Erythroblast (primary cell): ENCODE measurements around the gene OPN4.

Experiments
- GATA1 ChIP-seq: IDR thresholded peaks from 2 replicates; pipeline ENCODE4 v1.6.1; 2011; ENCODE audit warnings: low read depth, mild to moderate bottlenecking, control low read depth, low read length, moderate library complexity
- POLR2A ChIP-seq: IDR thresholded peaks from 2 replicates; pipeline ENCODE4 v1.6.1; 2011; ENCODE audit warnings: mild to moderate bottlenecking, low read length

DNA sequence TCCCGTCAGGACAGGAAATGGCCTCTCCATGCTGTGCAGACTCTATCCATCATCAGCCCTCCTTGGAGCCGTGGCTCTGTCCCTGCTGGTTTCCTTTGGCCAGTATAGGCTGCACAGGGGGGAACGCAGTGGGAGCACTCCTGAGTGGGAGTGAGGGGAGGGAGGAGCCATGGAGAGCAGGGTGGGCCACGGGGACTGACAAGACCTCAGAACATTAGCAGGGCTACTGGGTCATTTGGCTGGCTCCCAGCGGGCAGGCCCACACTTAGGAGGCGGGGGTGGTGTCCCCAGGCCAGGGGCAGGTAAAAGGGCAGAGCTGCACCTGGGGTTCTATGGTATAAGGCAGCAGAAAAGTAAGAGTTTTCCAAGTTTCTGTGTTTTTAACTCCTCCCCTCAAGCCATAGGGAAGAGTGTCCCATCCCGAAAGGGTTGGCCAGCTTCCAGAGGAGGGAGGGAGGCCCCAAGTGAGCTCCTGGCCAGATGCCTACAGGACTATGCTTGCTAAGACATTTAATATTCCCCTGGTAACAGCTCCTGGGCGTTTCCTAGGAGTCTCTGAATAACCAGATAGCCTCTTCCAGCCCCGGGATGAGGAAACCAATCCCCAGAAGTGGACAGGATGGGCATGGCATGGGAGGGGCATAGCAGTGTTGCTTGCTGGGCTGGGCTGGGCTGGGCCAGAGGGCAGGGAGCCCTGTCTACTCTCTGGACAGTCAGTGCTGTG lies 5.5 kb upstream of the OPN4 start:
- TF ChIP-seq POLR2A (no peak), GATA1 (no peak)
